ENCODE results near the gene PRRT1B.

Gene PRRT1B

GRCh38 chr9:131582466-131583336 lies 37.4 kb downstream of the PRRT1B start:
- no peak for DNase-seq

GRCh38 chr9:131583337-131583645 lies 38.0 kb downstream of the PRRT1B start:
- DNase-seq: no peak

DNA sequence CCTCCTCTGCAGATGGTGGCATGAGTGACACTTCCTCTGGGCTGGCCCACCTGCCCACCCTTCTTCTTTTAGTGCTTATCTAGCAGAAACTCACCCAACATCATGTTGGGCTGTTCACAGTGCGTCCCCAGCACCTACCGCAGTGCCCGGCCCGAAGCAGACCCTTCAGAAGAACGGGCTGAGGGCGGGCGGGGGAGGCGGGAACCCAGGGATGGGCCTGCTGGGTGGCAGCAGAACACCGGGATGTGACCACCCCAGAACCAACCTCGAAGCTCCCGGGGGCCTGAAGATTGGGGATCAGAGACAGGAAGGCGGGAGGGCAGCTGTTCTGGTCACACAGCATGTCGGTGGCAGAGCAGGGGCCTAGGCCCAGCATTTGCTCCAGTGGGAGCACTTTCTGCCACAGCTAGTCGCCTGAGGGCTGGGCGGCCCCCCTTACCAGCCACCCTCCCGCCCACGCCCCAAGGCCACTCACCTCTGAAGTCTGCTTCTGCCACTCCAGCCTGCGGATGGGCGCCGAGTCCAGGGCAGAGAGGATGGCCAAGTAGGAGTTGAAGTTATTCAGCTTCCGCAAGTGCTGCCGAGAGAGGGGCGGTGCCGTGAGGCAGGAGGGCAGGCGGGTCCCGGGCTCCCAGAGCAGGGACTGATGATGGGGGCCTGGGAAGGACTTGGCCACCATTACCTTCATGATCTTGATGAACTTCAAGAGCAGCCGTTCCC lies 38.7 kb downstream of the PRRT1B start:
- no peak for DNase-seq

DNA sequence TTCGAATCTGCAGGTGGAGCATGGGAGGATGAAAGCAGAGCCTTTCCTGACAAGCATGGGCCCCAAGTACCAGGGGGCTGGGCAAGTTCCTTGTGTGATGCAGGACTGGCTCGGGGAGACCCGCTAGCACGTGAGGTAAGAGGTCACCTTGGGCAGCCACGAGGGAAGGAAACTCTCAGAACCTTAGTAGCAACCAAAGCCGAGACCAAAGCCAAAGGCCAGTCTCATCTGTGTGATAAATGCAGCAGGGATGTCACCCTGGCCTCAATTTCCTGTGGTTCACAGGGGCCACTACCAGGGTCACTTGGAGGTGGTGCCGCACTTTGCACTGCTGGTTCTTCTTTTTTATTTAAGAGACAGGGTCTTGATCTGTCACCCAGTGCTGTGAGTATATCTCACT lies 39.5 kb downstream of the PRRT1B start:
- DNase-seq: no peak

DNA sequence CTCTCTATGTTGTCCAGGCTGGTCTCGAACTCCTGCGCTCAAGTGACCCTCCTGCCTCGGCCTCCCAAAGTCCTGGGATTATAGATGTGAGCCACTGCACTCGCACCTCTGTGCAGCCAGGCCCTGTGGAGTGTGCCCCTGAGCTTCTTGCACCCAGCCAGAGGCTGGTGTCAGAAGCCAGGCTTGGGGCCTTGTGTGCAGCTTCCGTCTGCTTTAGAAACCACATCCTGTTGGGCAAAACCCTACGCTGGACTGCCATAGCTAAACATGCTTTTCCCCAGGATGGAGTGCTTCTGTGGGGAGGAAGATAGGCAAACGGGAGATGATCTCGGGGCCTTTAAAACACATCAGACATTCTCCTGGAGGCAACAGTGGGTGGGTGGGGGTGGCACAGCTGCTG lies 40.1 kb downstream of the PRRT1B start:
- no peak for DNase-seq

DNA sequence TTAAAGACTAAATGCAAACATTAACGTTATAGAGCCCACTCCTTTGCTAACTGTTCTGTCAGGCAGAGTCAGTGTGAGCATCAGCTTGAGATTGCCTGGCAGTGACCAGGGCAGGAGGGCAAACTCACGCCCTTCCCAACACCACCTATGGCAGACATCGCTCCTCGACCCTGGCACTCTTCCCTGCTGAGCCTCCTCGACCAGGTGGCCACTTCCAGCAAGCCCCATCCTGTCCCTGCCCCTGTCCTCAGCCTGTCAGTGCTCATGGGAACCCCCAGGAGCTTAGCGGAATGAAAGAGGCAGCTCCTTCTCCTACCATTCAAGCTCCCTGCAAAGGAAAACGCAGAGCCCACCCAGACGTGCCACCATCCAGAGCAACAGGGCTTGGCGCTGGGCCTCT lies 42.0 kb downstream of the PRRT1B start:
- no peak for DNase-seq

DNA sequence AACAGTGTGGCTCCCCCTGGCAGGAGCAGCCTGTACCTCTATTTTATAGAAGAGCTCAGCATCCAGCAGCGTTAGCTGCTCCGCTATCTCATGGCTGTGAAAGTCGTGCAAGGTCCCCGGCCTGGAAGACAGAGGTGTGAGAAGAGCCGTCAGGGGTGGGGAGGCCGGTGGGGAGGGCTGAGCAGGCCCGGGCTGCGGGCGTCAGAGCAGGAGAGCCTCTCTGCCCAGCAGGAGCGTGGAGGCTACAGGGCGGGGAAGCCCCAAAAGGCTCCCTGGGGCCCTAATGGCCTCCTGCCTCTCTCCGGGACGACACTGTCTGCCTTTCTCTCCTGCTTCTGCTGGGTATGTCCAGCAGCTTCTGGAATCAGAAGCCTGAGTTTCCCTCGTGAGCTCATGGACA lies 42.6 kb downstream of the PRRT1B start:
- DNase-seq: no peak

GRCh38 chr9:131588396-131588795 lies 43.1 kb downstream of the PRRT1B start:
- DNase-seq: no peak

DNA sequence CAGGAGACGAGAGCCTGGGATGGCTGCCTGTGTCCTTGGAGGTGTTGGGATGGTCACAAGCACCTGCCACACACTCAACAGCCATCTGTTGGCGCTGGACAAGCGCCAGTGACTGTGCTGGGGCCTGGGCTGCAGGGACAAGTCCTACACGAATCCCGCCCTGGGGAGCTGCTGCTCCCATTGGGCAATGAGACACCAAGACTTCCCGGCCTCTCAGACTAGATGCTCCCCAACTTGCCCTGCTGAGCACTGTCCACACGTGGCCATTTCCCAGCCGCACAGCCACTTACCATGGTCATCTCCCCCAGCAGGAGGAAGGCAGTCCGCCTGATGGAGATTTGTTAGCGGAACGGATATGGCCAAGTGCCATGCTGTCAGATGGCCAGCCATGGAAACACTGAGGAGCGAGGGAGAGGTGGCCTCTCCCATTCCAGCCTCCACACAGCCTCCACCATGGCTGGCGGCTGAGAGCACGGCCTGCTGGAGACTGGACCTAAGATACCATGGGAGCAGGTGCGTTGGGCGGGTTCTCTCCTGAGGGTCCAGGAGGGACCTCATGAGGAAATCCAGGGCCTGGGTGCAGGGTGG lies 43.9 kb downstream of the PRRT1B start:
- no peak for DNase-seq

DNA sequence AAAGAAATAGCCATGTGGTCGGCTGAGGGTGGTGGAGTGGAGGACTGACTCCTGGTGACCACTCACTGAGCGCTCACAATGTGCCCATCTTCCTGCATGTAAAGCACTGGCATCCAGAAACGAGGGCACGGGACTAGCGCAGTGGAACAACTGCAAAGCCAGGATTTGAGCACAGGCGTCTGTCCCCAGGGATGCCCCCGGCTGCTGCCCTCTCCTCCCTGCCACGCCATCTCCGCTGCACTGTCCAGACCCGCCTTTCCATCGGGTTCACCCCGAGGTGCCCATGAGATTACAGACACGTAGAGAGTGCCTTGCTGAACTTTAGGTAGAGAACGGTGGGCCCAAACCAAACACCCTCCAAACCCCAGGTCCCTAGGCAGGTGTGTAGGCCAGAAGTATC lies 44.7 kb downstream of the PRRT1B start:
- no peak for DNase-seq

DNA sequence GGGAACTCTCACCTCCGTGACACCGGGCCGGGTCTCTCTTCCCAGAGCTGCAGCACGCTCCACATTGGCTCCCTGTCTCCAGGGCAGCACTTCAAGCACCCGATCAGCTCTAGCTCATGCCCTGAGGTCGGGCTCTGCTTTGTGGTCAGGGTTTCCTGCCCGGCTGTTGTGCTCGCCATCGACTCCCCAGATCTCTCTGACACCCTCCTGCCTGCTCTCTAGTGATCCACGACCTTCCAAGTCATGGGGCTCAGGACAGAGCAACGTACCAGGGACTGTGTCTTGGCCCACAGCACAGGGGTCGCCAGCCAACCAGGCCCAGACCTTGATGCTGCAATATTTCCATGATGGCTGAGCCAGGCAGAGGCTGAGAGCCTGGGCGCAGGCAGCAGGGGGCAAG lies 45.1 kb downstream of the PRRT1B start:
- no peak for DNase-seq

- DNase-seq: peak; percentile 95
These were observed 45.9 kb downstream of the PRRT1B start for GRCh38 chr9:131590907-131591844.

DNA sequence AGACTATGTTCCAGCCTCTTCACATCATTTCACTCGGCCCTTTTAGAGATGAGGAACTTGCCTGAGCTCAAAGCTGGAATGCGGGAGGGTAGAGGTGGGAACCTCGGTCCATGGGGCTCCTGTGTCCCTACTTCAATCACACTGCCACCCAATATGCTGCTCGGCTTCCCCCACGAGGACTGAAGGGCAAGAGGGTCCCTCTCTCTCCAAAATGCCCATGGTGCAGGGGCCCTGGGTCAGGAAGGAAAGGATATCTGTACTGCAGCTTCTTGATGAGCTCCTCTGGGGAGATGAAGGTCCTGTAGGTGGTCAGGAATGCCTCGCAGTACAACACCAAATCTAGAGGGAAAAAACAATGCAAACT lies 46.5 kb downstream of the PRRT1B start:
- no peak for DNase-seq

GRCh38 chr9:131593091-131593820 lies 47.9 kb downstream of the PRRT1B start:
- no peak for DNase-seq

- peak; percentile 25 for DNase-seq
These were observed 48.8 kb downstream of the PRRT1B start for GRCh38 chr9:131593936-131594665.

DNA sequence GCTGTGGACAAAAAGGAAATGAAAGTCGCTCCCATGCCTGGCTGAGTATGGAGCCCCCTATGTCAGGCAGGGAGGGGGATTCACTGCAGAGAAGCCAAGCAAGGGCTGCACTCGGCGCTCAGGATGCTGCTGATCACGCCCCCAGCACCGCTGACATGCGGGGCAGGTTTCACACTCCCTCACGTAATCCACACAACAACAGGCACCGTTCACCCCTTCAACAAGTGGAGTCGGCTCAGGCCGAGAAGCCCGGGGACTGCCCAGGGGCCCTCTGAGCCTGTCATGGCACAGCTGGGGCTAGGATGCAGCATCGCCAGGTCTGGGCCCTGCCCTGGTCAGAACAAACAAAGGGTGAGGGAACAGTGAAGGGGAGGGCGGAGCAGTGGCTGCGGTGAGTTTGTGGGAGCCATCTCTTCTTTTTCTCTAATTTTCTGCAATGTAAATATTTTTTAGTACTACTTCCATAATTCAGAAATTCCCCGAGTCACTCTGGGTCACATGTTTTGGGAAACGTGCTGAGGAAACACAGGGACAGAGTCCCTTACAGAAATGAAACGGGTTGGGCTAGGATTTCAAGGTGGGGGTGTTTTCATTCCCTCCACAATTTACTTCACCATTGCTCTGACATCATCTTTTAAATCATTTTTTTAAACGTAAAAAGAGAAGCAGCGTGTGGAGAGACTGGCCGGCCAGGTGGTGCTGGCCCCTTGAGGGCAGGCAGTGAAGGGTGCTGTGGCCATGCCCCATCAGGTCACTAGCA lies 49.8 kb downstream of the PRRT1B start:
- no peak for DNase-seq

GRCh38 chr9:131595696-131596429 lies 50.5 kb downstream of the PRRT1B start:
- DNase-seq: no peak

GRCh38 chr9:131596430-131596743 lies 51.1 kb downstream of the PRRT1B start:
- no peak for DNase-seq

GRCh38 chr9:131597246-131597645 lies 51.9 kb downstream of the PRRT1B start:
- DNase-seq: no peak

GRCh38 chr9:131598121-131598520 lies 52.8 kb downstream of the PRRT1B start:
- no peak for DNase-seq

All from NCI-H510A treated with DMSO at 0.1 percent for 48 hours (cell line).